ENCODE data around the gene FAM83F. TPM values are rescaled to one million over a fixed set of nuclear protein-coding genes. Genes with fewer than 3 reads are reported as not detected.

FAM83F gene
- total and polyA plus RNA-seq, 10 of the 15 experiments (the other 5 are each of a cell fraction or from before 2014, with no cell fraction given), result 0.01 to 0.05 (median 0.01) TPM; not detected in 7

- BruUV-seq (replicated peaks), result no TSS peak
- ChIA-PET RAD21 (ENCODE audit: unreplicated experiment) (no interaction called here), SMC1A (ENCODE audit: uncharacterized antibody, unreplicated experiment) (interaction anchor here (0.5 to 2.2 kb wide), 7 partner anchors 15 to 213 kb away, joined by 3 to 10 read pairs (median 3); no protein-coding TSS in a partner anchor), POLR2A (interaction anchor here (1.3 kb wide), 1 partner anchor 13 kb away, joined by 3 read pairs; no protein-coding TSS in a partner anchor), CTCF (interaction anchor here (1.2 to 1.4 kb wide), 5 partner anchors 14 to 59 kb away, joined by 3 to 6 read pairs (median 3); no protein-coding TSS in a partner anchor)
- Histone ChIP-seq H3K9me3 (replicated peaks; ENCODE audit: control insufficient read depth, insufficient read depth, low read length) (peaks cover 6% of the 10 kb centered on the region; the same call in 2 of the 3 replicates), H4K20me1 (ENCODE audit: control insufficient read depth, insufficient read depth) (no peaks in the 10 kb centered on the region), H3K27me3 (replicated peaks in 1 of 2; ENCODE audit: control insufficient read depth in 2 of 2, insufficient read depth in 2 of 2, low read length in 1 of 2) (no peaks in the 10 kb centered on the region), H3K4me1 (ENCODE audit: control insufficient read depth, insufficient read depth, low read length) (peaks cover 27% of the 10 kb centered on the region), H2AFZ (ENCODE audit: control insufficient read depth, low read depth, low read length) (no peak overlapping the region), H3K9ac (ENCODE audit: control insufficient read depth, insufficient read depth, low read length) (no peak overlapping the region), H3K4me3 (no peak overlapping the region), H3K79me2 (ENCODE audit: control insufficient read depth, insufficient read depth, low read length) (no peaks in the 10 kb centered on the region), H3K4me2 (ENCODE audit: control insufficient read depth, insufficient read depth) (no peak overlapping the region), H3K36me3 (ENCODE audit: control insufficient read depth in 2 of 2, insufficient read depth in 2 of 2, low read length in 1 of 2) (peaks cover 27 to 41% of the 10 kb centered on the region in 2 experiments), H3K27ac (ENCODE audit: control insufficient read depth, insufficient read depth) (no peak overlapping the region)
- FAIRE-seq (no peak), ATAC-seq (no peak), DNase-seq (ENCODE audit: low read depth, low spot score) (no peak)
- intact Hi-C loops (cut with micrococcal nuclease; ENCODE audit: unreplicated experiment) (no loop called here), in situ Hi-C loops (cut with MboI) (no loop called here)
- 83% methylated on average over 5 of the region's 5 CpGs for WGBS (ENCODE audit: insufficient coverage, insufficient replicate concordance, low lambda C conversion rate, missing lambda C conversion rate)
- TF ChIP-seq HDGF (IDR thresholded peaks at IDR 0.05) (no peak), POLR2AphosphoS5 (IDR thresholded peaks at IDR 0.05; ENCODE audit: low read length) (0 out of 2 replicates have a peak, but pooled peaks have one; percentile 17)
Observed at GRCh38 chr22:39965748-39966147, 29.0 kb upstream of the FAM83F start.

DNA sequence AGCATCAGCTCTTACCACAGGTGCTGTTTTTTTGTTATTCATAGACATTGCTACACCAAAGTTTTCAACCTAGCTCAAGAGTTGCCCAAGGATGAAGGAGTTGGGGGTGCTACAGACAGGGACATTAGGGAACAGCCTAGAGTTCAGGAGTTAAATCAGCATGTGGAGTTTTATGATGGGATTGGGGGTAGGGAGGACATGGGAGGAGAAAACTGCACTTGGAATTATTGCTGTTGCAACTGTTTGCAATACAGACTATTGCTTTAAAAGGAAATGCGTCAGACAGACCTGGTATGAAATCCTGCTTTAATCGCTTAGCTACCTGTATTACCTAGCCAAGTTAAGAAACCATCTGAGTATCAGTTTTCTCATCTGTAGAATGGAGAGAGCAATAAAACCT is 28.3 kb upstream of the FAM83F start:
- Histone ChIP-seq H3K4me1 (ENCODE audit: control insufficient read depth, insufficient read depth, low read length) (peaks cover 19% of the 10 kb centered on the region), H3K27ac (ENCODE audit: control insufficient read depth, insufficient read depth) (no peak overlapping the region), H3K27me3 (replicated peaks in 1 of 2; ENCODE audit: control insufficient read depth in 2 of 2, insufficient read depth in 2 of 2, low read length in 1 of 2) (no peaks in the 10 kb centered on the region), H3K4me2 (ENCODE audit: control insufficient read depth, insufficient read depth) (no peak overlapping the region), H3K9ac (ENCODE audit: control insufficient read depth, insufficient read depth, low read length) (no peak overlapping the region), H3K9me3 (replicated peaks; ENCODE audit: control insufficient read depth, insufficient read depth, low read length) (peaks cover 6% of the 10 kb centered on the region; the same call in 2 of the 3 replicates), H4K20me1 (ENCODE audit: control insufficient read depth, insufficient read depth) (no peaks in the 10 kb centered on the region), H2AFZ (ENCODE audit: control insufficient read depth, low read depth, low read length) (no peak overlapping the region), H3K36me3 (ENCODE audit: control insufficient read depth in 2 of 2, insufficient read depth in 2 of 2, low read length in 1 of 2) (peaks cover 30 to 45% of the 10 kb centered on the region in 2 experiments), H3K4me3 (no peak overlapping the region), H3K79me2 (ENCODE audit: control insufficient read depth, insufficient read depth, low read length) (no peaks in the 10 kb centered on the region)
- no peak for DNase-seq (ENCODE audit: low read depth, low spot score)
- no TSS peak for BruUV-seq (replicated peaks)
- in situ Hi-C loops (cut with MboI) (no loop called here), intact Hi-C loops (cut with micrococcal nuclease; ENCODE audit: unreplicated experiment) (no loop called here)
- no peak for FAIRE-seq
- ChIA-PET RAD21 (ENCODE audit: unreplicated experiment) (no interaction called here), CTCF (interaction anchor here (0.6 to 1.4 kb wide), 3 partner anchors 32 to 187 kb away, joined by 3 to 4 read pairs (median 4); no protein-coding TSS in a partner anchor), POLR2A (no interaction called here), SMC1A (ENCODE audit: uncharacterized antibody, unreplicated experiment) (interaction anchor here (0.5 to 2.2 kb wide), 5 partner anchors 16 to 214 kb away, joined by 3 to 10 read pairs (median 3); no protein-coding TSS in a partner anchor)
- ATAC-seq, result no peak
- WGBS (ENCODE audit: insufficient coverage, insufficient replicate concordance, low lambda C conversion rate, missing lambda C conversion rate), result 52% methylated on average over 2 of the region's 2 CpGs
- TF ChIP-seq CHD2 (IDR thresholded peaks at IDR 0.05; ENCODE audit: borderline replicate concordance, low read depth, low read length) (no peak), ZNF217 (IDR thresholded peaks at IDR 0.05) (no peak), IRF5 (IDR thresholded peaks at IDR 0.05; ENCODE audit: borderline replicate concordance) (no peak), NFYA (IDR thresholded peaks at IDR 0.05; ENCODE audit: borderline replicate concordance, low read depth, low read length) (no peak), IRF4 (IDR thresholded peaks at IDR 0.05; ENCODE audit: low read depth, low read length) (no peak), BCL11A (IDR thresholded peaks at IDR 0.05; ENCODE audit: low read depth, low read length) (no peak), ZNF622 (IDR thresholded peaks at IDR 0.05) (no peak), ATF3 (IDR thresholded peaks at IDR 0.05; ENCODE audit: borderline replicate concordance, extremely low read depth, low read depth, low read length) (no peak), HCFC1 (IDR thresholded peaks at IDR 0.05; ENCODE audit: low read length) (no peak), NFXL1 (IDR thresholded peaks at IDR 0.05; ENCODE audit: borderline replicate concordance) (no peak), ZBTB11 (CRISPR knock-in tag; IDR thresholded peaks at IDR 0.05) (no peak), MTA2 (IDR thresholded peaks at IDR 0.05; ENCODE audit: low read depth) (no peak)

Measured in GM12878 (cell line).